Upper lobe of left lung (tissue), 4 donors: ENCODE data around the gene FYB1.

ENCODE experiments used
- POLR2A ChIP-seq, 4 donors: fragments of 450-650 bp; IDR thresholded peaks; one replicate each; pipeline ENCODE4 v1.5.1; 2016 to 2017; ENCODE audit warnings: antibody characterized with exemption in 4 of 4, mild to moderate bottlenecking in 2 of 4
- POLR2AphosphoS5 ChIP-seq, 2 donors: sonication (generic); formaldehyde crosslinking; IDR thresholded peaks; one replicate each; pipeline ENCODE4 v1.5.1; 2017; ENCODE audit warnings: antibody characterized with exemption in 2 of 2
- TF ChIP-seq, protein P1 (sequence below), 6 experiments: fragments of 450-650 bp in 4 of 6; fragments of 200-600 bp in 2 of 6; sonication (generic) in 2 of 6; IDR thresholded peaks; one replicate each; pipeline ENCODE4 v1.5.1; 2016 to 2019; ENCODE audit warnings: antibody characterized with exemption in 6 of 6

GRCh38 chr5:39073767-39074016 lies 145.7 kb downstream of the FYB1 start:
- TF ChIP-seq, protein P1, sequence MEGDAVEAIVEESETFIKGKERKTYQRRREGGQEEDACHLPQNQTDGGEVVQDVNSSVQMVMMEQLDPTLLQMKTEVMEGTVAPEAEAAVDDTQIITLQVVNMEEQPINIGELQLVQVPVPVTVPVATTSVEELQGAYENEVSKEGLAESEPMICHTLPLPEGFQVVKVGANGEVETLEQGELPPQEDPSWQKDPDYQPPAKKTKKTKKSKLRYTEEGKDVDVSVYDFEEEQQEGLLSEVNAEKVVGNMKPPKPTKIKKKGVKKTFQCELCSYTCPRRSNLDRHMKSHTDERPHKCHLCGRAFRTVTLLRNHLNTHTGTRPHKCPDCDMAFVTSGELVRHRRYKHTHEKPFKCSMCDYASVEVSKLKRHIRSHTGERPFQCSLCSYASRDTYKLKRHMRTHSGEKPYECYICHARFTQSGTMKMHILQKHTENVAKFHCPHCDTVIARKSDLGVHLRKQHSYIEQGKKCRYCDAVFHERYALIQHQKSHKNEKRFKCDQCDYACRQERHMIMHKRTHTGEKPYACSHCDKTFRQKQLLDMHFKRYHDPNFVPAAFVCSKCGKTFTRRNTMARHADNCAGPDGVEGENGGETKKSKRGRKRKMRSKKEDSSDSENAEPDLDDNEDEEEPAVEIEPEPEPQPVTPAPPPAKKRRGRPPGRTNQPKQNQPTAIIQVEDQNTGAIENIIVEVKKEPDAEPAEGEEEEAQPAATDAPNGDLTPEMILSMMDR (IDR thresholded peaks at IDR 0.05) = no peak
- TF ChIP-seq POLR2A (IDR thresholded peaks at IDR 0.05) (no peak), POLR2AphosphoS5 (IDR thresholded peaks at IDR 0.05) (no peak)
